DND-41 (cell line): ENCODE results near the gene SRD5A2.
"Not testable (repeated sequence)": the region's sequence is repeated elsewhere in the genome, so short reads cannot be mapped to it uniquely, and the experiment has no call there.

ENCODE experiments used
- ATAC-seq: fragments of 200-7000 bp; cut with Tn5 transposase; 3 replicates; pipeline ENCODE4 v1.9.1; 2021; ENCODE audit warnings: low read depth; ENCODE audit not compliant: insufficient read depth
- DNase-seq: peaks from one replicate; pipeline ENCODE4 v3.0.0-alpha.2; 2020
- H2AFZ ChIP-seq: 2 replicates; pipeline ENCODE4 v1.6.0; 2012; ENCODE audit warnings: low read depth, low read length
- H3K27ac ChIP-seq: 2 replicates; pipeline ENCODE4 v1.5.1; 2012; ENCODE audit warnings: low read length, inconsistent platforms
- H3K27me3 ChIP-seq: fragments of 200-600 bp; sonication (generic); 2 replicates; pipeline ENCODE4 v1.6.0; 2012; ENCODE audit warnings: low read length, mild to moderate bottlenecking, inconsistent platforms; ENCODE audit not compliant: insufficient read depth, poor library complexity
- H3K36me3 ChIP-seq: 2 replicates; pipeline ENCODE4 v1.5.1; 2012; ENCODE audit warnings: low read length, inconsistent platforms; ENCODE audit not compliant: insufficient read depth
- H3K4me1 ChIP-seq: 2 replicates; pipeline ENCODE4 v1.5.1; 2012; ENCODE audit warnings: mild to moderate bottlenecking, low read length; ENCODE audit not compliant: insufficient read depth
- H3K4me2 ChIP-seq: 2 replicates; pipeline ENCODE4 v1.6.0; 2012; ENCODE audit warnings: mild to moderate bottlenecking, moderate library complexity, low read length, inconsistent platforms; ENCODE audit not compliant: insufficient read depth
- H3K4me3 ChIP-seq, 2 experiments: fragments of 200-600 bp in 1 of 2; shearing (Covaris generic) in 1 of 2; 2 replicates each; pipeline ENCODE4 v1.5.1; 2012 to 2016; ENCODE audit warnings: inconsistent platforms in 2 of 2, low read length in 2 of 2, mild to moderate bottlenecking in 2 of 2, low read depth in 1 of 2, moderate library complexity in 1 of 2
- H3K79me2 ChIP-seq: 2 replicates; pipeline ENCODE4 v1.6.0; 2012; ENCODE audit warnings: low read length, inconsistent platforms; ENCODE audit not compliant: insufficient read depth
- H3K9ac ChIP-seq: 2 replicates; pipeline ENCODE4 v1.6.0; 2012; ENCODE audit warnings: low read depth, mild to moderate bottlenecking, inconsistent platforms, low read length, moderate library complexity
- H3K9me3 ChIP-seq: 2 replicates; pipeline ENCODE4 v1.5.1; 2012; ENCODE audit warnings: low read length, moderate library complexity, mild to moderate bottlenecking, inconsistent platforms; ENCODE audit not compliant: insufficient read depth, severe bottlenecking
- H4K20me1 ChIP-seq: 2 replicates; pipeline ENCODE4 v1.6.0; 2012; ENCODE audit warnings: low read length; ENCODE audit not compliant: insufficient read depth
- EZH2 ChIP-seq: IDR thresholded peaks from 3 replicates; pipeline ENCODE4 v1.6.1; 2012; ENCODE audit warnings: borderline replicate concordance, low read depth, mild to moderate bottlenecking, moderate library complexity, low read length, inconsistent platforms; ENCODE audit not compliant: severe bottlenecking
- TF ChIP-seq, protein P1 (sequence below): IDR thresholded peaks from 2 replicates; pipeline ENCODE4 v1.5.1; 2012; ENCODE audit warnings: borderline replicate concordance, low read length, moderate library complexity, mild to moderate bottlenecking; ENCODE audit not compliant: poor library complexity, severe bottlenecking; ENCODE audit errors: extremely low read depth

Gene SRD5A2

GRCh38 chr2:31504311-31504710 is 76.4 kb downstream of the SRD5A2 start:
- Histone ChIP-seq H3K36me3 (no peaks in the 10 kb centered on the region), H3K9me3 (no peaks in the 10 kb centered on the region), H4K20me1 (no peaks in the 10 kb centered on the region), H3K27me3 (no peaks in the 10 kb centered on the region), H3K4me1 (no peaks in the 10 kb centered on the region), H3K4me2 (no peak overlapping the region), H3K4me3 (no peak overlapping the region), H3K9ac (no peak overlapping the region), H3K27ac (no peak overlapping the region), H3K79me2 (no peaks in the 10 kb centered on the region), H2AFZ (no peak overlapping the region)
- ATAC-seq (no peak), DNase-seq (no peak)
- no peak for TF ChIP-seq EZH2
- TF ChIP-seq, protein P1, sequence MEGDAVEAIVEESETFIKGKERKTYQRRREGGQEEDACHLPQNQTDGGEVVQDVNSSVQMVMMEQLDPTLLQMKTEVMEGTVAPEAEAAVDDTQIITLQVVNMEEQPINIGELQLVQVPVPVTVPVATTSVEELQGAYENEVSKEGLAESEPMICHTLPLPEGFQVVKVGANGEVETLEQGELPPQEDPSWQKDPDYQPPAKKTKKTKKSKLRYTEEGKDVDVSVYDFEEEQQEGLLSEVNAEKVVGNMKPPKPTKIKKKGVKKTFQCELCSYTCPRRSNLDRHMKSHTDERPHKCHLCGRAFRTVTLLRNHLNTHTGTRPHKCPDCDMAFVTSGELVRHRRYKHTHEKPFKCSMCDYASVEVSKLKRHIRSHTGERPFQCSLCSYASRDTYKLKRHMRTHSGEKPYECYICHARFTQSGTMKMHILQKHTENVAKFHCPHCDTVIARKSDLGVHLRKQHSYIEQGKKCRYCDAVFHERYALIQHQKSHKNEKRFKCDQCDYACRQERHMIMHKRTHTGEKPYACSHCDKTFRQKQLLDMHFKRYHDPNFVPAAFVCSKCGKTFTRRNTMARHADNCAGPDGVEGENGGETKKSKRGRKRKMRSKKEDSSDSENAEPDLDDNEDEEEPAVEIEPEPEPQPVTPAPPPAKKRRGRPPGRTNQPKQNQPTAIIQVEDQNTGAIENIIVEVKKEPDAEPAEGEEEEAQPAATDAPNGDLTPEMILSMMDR, result no peak

DNA sequence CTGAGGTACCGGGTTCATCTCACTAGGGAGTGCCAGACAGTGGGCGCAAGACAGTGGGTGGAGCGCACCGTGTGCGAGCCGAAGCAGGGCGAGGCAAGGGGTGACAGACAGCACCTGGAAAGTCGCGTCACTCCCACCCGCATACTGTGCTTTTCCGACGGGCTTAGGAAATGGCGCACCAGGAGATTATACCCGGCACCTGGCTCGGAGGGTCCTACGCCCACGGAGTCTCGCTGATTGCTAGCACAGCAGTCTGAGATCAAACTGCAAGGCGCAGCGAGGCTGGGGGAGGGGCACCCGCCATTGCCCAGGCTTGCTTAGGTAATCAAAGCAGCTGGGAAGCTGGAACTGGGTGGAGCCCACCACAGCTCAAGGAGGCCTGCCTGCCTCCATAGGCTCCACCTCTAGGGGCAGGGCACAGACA is 84.3 kb downstream of the SRD5A2 start:
- not testable (repeated sequence) for DNase-seq, H3K4me3 ChIP-seq, H3K9ac ChIP-seq

DNA sequence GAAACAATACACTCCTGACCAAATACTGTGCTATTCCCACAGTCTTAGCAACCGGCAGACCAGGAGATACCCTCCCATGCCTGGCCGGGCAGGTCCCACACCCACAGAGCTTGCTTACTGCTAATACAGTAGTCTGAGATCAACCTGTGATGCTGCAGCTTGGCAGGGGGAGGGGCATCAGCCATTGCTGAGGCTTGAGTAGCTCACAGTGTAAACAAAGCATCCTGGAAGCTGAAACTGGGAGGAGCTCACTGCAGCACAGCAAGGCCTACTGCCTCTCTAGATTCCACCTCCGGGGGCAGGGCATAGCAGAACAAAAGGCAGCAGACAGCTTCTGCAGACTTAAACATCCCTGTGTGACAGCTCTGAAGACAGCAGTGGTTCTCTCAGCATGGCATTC is 91.4 kb downstream of the SRD5A2 start:
- not testable (repeated sequence) for H3K9me3 ChIP-seq, H3K36me3 ChIP-seq, H3K27ac ChIP-seq, H3K4me2 ChIP-seq, H4K20me1 ChIP-seq, H2AFZ ChIP-seq, H3K27me3 ChIP-seq, H3K4me1 ChIP-seq, H3K9ac ChIP-seq, H3K4me3 ChIP-seq, H3K79me2 ChIP-seq
- DNase-seq (peak; percentile 15), ATAC-seq (peak; percentile 31; the same call in 1 of the 3 replicates)

More for the DNA sequence above, 84.3 kb downstream of the SRD5A2 start:
- H3K27ac ChIP-seq, H3K4me2 ChIP-seq, H2AFZ ChIP-seq, H3K36me3 ChIP-seq, ATAC-seq, H3K79me2 ChIP-seq, H3K27me3 ChIP-seq, H4K20me1 ChIP-seq, H3K4me1 ChIP-seq, H3K9me3 ChIP-seq: not testable (repeated sequence)

DNA sequence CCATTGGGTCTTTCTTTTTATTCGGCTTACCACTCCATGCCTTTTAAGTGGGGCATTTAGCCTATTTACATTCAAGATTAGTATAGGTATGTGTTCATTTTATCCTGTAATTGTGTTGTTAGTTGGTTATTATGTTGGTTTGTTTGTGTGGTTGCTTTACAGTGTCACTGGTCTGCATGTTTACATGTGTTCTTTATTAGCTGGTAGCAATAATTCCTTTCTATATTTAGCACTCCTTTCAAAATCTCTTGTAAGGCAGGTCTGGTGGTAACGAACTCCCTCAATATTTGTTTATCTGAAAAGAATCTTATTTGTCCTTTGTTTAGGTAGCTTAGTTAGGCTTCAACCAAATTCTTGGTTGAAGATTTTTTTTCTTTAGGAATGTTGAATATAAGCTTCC is 97.5 kb downstream of the SRD5A2 start:
- Histone ChIP-seq H3K27me3 (no peaks in the 10 kb centered on the region), H3K4me3 (no peak overlapping the region), H4K20me1 (no peaks in the 10 kb centered on the region), H2AFZ (no peak overlapping the region), H3K9me3 (no peaks in the 10 kb centered on the region), H3K4me1 (no peaks in the 10 kb centered on the region), H3K9ac (no peak overlapping the region), H3K27ac (no peak overlapping the region), H3K4me2 (no peak overlapping the region), H3K79me2 (no peaks in the 10 kb centered on the region), H3K36me3 (no peaks in the 10 kb centered on the region)
- no peak for ATAC-seq
- no peak for TF ChIP-seq EZH2
- TF ChIP-seq, protein P1, result no peak
- DNase-seq, result no peak
